Spinal cord (tissue), 10 donors: ENCODE measurements around the gene DMBT1. TPM values are rescaled to one million over a fixed set of nuclear protein-coding genes. Genes with fewer than 3 reads are reported as not detected.
A peak's percentile ranks its signal among the peaks of the same experiment; 100 is the strongest.

ENCODE experiments used
- DNase-seq, 6 donors: peaks; one replicate each; pipeline versions ENCODE4 v3.0.0 to v3.0.0-alpha.2; 2013 to 2015; ENCODE audit warnings: low spot score in 6 of 6, low read depth in 4 of 6
- H3K27ac ChIP-seq: one replicate; pipeline ENCODE4 v1.5.1; 2013; ENCODE audit warnings: low read depth, low read length, control low read depth
- H3K27me3 ChIP-seq: one replicate; pipeline ENCODE4 v1.6.1; 2013; ENCODE audit warnings: low read length; ENCODE audit not compliant: control insufficient read depth, insufficient read depth
- H3K36me3 ChIP-seq: one replicate; pipeline ENCODE4 v1.6.1; 2013; ENCODE audit warnings: low read length; ENCODE audit not compliant: control insufficient read depth, insufficient read depth
- H3K4me1 ChIP-seq: one replicate; pipeline ENCODE4 v1.6.1; 2013; ENCODE audit warnings: low read length; ENCODE audit not compliant: control insufficient read depth, insufficient read depth
- H3K4me3 ChIP-seq: one replicate; pipeline ENCODE4 v1.5.1; 2013; ENCODE audit warnings: low read depth, low read length, control low read depth
- H3K9me3 ChIP-seq: one replicate; pipeline ENCODE4 v1.6.1; 2013; ENCODE audit warnings: low read length; ENCODE audit not compliant: control insufficient read depth, insufficient read depth
- WGBS: methylation state at CpG from one replicate; pipeline ENCODE4 v1.1.5; 2013; ENCODE audit warnings: missing lambda C conversion rate; ENCODE audit not compliant: insufficient coverage; 5-methylcytosine and 5-hydroxymethylcytosine counted together
- long read RNA-seq, 4 donors: transcript quantifications; one replicate each; lab custom pipeline, GENCODE V29; 2026
- polyA plus RNA-seq, 2 donors: library from polyadenylated mRNA; unstranded; fragments of 120-200 nt; gene quantifications; one replicate each; pipeline ENCODE4 v1.2.1, GENCODE V29; 2013; ENCODE audit not compliant: insufficient read length in 2 of 2
- total RNA-seq, 2 donors: library from RNA; depleted of rRNA in 1 of 2; stranded (reverse); fragments of 120-200 nt in 1 of 2; fragments of >200 nt in 1 of 2; gene quantifications; one replicate each; pipeline versions ENCODE4 v1.2.3 to v1.2.4, GENCODE V29; 2013 to 2014
- donor health status: healthy.

The DMBT1 gene
- total RNA-seq: under 1 TPM; 0.10 to 0.11 TPM
- under 1 TPM; 0.16 to 0.18 TPM for polyA plus RNA-seq
- long read RNA-seq, donor 1: 0 reads
- long read RNA-seq, donor 2: 0 reads
- long read RNA-seq, donor 3: 0 reads
- long read RNA-seq, donor 4: 0 reads

DNA sequence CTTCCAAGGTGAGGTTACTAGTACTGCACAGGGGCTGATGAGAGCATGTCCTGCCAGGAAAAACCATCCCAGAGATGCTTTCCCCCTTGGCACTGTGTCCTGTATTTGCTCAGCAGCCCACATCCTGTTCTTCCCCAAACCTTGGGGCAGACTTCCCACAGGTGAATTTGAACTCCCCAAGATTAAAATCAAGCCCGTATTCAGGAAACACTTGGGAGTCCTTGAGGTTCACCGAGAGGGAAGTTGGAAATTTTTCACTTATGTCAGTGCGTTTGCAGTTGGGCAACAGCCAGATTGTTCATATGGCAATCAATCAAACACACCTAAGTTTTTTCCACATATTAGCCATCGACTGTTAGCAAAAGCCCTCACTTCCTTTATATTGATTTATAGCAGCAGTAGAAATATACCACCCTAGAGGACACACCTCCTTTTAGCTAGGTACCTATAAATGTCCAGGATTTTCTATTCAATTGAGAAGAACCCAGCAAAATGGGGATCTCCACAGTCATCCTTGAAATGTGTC is at the start of gene DMBT1:
TSS of gene DMBT1 (plus strand) at position 476 of the 526 bp plus-strand sequence. CDS start at position 493, 17 bp downstream.
- Histone ChIP-seq H3K27ac (no peak within 1 kb of the TSS), H3K27me3 (no peaks in the 10 kb centered on the region), H3K9me3 (no peaks in the 10 kb centered on the region), H3K36me3 (no peaks in the 10 kb centered on the region), H3K4me3 (no peak within 1 kb of the TSS), H3K4me1 (no peaks in the 10 kb centered on the region)
- 100% methylated on average over 1 of the region's 4 CpGs for whole genome bisulfite sequencing
- DNase-seq: peak in 1 of 6 donors; percentile 32

DNA sequence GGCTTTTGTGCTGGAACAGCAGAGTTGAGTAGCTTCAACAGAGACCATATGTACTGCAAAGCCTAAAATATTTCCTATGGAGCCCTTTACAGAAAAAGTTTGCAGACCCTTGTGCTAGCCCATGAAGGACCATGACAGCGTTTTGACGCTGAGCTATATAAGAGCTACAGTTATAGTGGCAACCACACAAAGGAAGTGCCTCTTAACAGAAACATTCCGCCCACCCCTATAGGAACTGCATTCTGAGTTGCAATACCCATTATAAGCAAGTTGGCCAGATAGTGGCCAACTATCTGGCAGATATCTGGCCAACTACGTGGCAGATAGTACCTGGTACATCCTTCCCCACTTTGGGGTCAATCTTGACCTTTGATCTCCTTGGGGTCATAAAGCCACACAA is 47.5 kb upstream of the DMBT1 start:
- Histone ChIP-seq H3K36me3 (peaks cover 34% of the 10 kb centered on the region), H3K27me3 (no peaks in the 10 kb centered on the region), H3K27ac (no peak overlapping the region), H3K4me1 (peaks cover 11% of the 10 kb centered on the region), H3K4me3 (no peak overlapping the region), H3K9me3 (no peaks in the 10 kb centered on the region)
- WGBS: 94% methylated on average over 4 of the region's 4 CpGs
- no peak for DNase-seq

DNA sequence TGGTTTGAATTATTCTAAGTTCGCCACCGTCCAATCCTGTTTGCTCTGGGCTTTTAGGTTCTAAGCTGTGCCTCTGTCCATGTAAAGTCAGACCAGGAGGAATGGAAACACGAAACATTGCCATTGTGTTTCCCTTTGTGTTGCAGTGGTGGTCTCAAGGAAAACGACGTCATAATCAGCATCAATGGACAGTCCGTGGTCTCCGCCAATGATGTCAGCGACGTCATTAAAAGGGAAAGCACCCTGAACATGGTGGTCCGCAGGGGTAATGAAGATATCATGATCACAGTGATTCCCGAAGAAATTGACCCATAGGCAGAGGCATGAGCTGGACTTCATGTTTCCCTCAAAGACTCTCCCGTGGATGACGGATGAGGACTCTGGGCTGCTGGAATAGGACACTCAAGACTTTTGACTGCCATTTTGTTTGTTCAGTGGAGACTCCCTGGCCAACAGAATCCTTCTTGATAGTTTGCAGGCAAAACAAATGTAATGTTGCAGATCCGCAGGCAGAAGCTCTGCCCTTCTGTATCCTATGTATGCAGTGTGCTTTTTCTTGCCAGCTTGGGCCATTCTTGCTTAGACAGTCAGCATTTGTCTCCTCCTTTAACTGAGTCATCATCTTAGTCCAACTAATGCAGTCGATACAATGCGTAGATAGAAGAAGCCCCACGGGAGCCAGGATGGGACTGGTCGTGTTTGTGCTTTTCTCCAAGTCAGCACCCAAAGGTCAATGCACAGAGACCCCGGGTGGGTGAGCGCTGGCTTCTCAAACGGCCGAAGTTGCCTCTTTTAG is 46.3 kb upstream of the DMBT1 start:
- Histone ChIP-seq H3K4me3 (no peak overlapping the region), H3K9me3 (no peaks in the 10 kb centered on the region), H3K27ac (no peak overlapping the region), H3K36me3 (peaks cover 27% of the 10 kb centered on the region), H3K27me3 (no peaks in the 10 kb centered on the region), H3K4me1 (peaks cover 9% of the 10 kb centered on the region)
- WGBS: 89% methylated on average over 22 of the region's 22 CpGs
- DNase-seq: no peak

DNA sequence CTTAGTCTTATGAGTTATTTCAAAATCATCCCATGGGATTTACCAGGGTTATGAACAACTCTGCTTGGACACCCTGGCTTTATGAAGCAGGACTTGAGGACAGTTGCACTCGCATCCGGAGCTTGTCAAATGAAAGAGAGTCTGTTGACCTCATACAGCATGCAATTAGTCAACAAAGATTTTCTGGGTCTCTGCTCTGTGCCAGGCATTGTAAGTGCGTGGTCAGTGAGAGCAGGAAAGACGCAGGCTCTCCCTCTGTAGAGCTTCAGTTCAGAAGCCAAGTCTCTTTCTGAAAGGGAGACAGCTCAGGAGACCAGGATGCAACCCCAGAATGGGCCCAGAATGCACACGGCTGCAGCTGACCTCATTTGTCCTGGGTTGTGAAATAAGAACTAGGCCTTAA is 45.5 kb upstream of the DMBT1 start:
- 80% methylated on average over 5 of the region's 5 CpGs for WGBS

DNA sequence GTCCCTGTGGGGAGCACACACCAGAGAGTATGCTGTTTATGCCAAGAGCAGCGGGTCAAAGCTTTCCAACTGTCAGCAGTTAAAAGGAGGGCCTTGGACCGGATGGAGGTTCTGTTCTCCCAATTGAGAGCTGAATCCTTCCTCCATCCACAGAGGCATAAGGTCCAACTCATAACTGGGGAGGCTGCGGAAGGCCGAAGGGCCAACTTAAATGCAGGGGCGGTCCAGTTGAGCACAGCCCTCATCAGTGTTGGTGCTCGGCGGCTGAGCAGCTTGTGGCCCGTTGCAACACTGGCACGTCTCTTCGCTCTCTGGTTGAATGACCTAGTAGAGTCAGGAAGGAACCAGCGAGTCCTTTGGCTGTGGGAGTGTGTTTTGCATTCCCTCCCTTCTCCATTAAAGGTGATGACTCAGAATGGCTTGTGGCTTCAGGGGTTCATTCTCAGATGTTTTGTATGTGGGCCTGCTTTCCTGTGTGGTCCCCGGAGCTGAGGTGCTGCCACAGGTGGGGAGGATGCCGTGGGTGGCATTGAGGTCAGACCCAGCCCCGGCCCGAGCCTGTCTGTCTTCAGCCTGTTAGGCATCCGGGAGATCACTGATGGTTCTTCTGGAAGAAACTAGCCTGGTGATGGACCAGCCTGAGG is 44.8 kb upstream of the DMBT1 start:
- Histone ChIP-seq H3K4me3 (no peak overlapping the region), H3K4me1 (peaks cover 6% of the 10 kb centered on the region), H3K36me3 (peaks cover 16% of the 10 kb centered on the region), H3K27me3 (no peaks in the 10 kb centered on the region), H3K9me3 (no peaks in the 10 kb centered on the region), H3K27ac (no peak overlapping the region)
- WGBS: 95% methylated on average over 16 of the region's 16 CpGs
- DNase-seq: no peak

More for the DNA sequence above, 45.5 kb upstream of the DMBT1 start:
- H3K27me3 ChIP-seq: no peaks in the 10 kb centered on the region
- H3K27ac ChIP-seq: no peak overlapping the region
- peaks cover 20% of the 10 kb centered on the region for H3K36me3 ChIP-seq
- H3K9me3 ChIP-seq: no peaks in the 10 kb centered on the region
- H3K4me3 ChIP-seq: no peak overlapping the region
- H3K4me1 ChIP-seq: peaks cover 5% of the 10 kb centered on the region
- no peak for DNase-seq

DNA sequence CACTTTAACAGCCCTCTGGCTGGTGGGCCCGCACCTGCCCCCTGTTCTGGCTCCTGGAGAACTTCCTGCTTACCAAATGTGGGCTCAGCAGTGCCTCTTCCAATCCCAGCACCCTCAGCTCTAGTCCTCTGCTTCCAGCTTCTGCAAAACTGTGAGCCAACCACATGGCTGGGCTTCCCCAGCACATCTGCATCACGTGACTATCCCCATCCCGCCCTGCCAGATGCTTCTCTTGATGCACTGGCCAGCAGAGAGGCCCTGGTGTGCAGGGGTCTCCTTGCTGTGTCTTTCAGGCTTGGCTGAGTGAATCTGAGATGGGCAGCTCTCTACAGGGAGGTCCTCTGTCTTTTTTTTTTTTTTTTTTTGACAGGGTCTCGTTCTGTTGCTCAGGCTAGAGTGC is 43.8 kb upstream of the DMBT1 start:
- WGBS: 100% methylated on average over 1 of the region's 4 CpGs
- Histone ChIP-seq H3K36me3 (peaks cover 16% of the 10 kb centered on the region), H3K27ac (no peak overlapping the region), H3K4me1 (peaks cover 10% of the 10 kb centered on the region), H3K4me3 (no peak overlapping the region), H3K9me3 (no peaks in the 10 kb centered on the region), H3K27me3 (no peaks in the 10 kb centered on the region)
- no peak for DNase-seq

DNA sequence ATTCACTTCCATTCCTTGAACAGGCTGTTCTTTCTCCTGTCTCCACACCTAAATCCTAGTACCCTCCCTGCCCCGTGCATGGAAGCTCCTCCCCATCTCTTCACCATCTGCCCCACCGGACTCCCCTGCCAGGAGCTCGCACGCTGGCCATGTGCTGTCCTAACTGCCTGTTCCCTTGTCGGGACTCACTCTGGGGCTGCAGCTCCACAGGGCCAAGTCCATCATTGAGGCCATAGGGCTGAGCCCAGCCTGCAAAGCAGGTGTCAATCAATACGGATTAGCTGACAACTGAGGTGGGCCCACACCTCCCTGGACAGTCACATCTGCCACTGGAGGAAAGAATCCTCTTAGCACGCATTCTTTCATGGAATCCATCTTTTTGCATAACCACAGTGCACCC is 41.4 kb upstream of the DMBT1 start:
- H3K9me3 ChIP-seq: no peaks in the 10 kb centered on the region
- no peaks in the 10 kb centered on the region for H3K27me3 ChIP-seq
- peaks cover 10% of the 10 kb centered on the region for H3K4me1 ChIP-seq
- WGBS: 72% methylated on average over 6 of the region's 7 CpGs
- H3K36me3 ChIP-seq: peaks cover 12% of the 10 kb centered on the region
- H3K4me3 ChIP-seq: no peak overlapping the region
- no peak for DNase-seq
- no peak overlapping the region for H3K27ac ChIP-seq

DNA sequence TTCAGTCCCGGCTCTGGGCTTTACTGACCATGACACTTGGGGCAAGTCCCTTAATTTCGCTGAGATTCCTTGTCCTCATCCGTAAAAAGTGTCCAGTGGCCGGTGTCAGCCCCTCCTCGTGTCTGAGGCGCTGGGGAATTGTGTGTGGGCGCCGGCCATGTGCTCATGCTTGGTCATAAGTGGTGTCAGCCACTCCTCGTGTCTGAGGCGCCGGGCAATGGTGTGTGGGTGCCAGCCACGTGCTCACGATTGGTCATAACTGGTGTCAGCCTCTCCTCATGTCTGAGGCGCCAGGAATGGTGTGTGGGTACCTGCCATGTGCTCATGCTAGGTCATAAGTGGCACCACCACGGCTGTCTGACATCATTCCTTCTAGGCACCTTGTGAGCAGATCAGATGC is 40.7 kb upstream of the DMBT1 start:
- peaks cover 12% of the 10 kb centered on the region for H3K36me3 ChIP-seq
- DNase-seq: no peak
- no peak overlapping the region for H3K27ac ChIP-seq
- H3K9me3 ChIP-seq: no peaks in the 10 kb centered on the region
- no peak overlapping the region for H3K4me3 ChIP-seq
- H3K4me1 ChIP-seq: peaks cover 10% of the 10 kb centered on the region
- H3K27me3 ChIP-seq: no peaks in the 10 kb centered on the region
- 93% methylated on average over 15 of the region's 15 CpGs for WGBS

DNA sequence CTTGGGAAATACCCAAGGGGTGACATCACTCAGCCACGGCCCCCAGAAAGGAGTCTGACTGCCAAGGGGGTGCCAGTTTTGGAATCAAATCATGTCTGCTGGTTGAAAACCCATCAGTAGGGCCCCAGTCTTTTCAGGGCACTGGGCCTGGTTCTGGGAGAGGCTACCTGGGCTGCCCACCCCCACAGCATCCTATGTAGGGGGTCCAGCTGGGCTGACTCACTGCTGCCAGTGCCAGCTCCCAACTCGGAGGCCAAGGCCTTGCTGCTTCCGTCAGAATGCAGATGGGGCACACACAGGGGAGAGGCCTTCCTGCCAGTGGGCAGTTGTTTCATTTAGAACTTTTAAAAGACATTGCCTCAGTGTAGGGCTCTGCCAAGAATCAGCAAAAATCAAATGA is 39.5 kb upstream of the DMBT1 start:
- Histone ChIP-seq H3K4me3 (no peak overlapping the region), H3K9me3 (no peaks in the 10 kb centered on the region), H3K4me1 (peaks cover 10% of the 10 kb centered on the region), H3K27me3 (no peaks in the 10 kb centered on the region), H3K36me3 (peaks cover 7% of the 10 kb centered on the region), H3K27ac (no peak overlapping the region)
- 53% methylated on average over 3 of the region's 3 CpGs for WGBS
- peak in 1 of 6 donors; percentile 46 for DNase-seq
